ENCODE measurements around the gene GCC2. TPM values are rescaled to one million over a fixed set of nuclear protein-coding genes. Genes with fewer than 3 reads are reported as not detected.
A peak's percentile ranks its signal among the peaks of the same experiment; 100 is the strongest.

Gene GCC2
- total and polyA plus RNA-seq, 2 of the 13 experiments (the other 11 are each of a cell fraction or from before 2014, with no cell fraction given), result 17.6 to 22.5 TPM

DNA sequence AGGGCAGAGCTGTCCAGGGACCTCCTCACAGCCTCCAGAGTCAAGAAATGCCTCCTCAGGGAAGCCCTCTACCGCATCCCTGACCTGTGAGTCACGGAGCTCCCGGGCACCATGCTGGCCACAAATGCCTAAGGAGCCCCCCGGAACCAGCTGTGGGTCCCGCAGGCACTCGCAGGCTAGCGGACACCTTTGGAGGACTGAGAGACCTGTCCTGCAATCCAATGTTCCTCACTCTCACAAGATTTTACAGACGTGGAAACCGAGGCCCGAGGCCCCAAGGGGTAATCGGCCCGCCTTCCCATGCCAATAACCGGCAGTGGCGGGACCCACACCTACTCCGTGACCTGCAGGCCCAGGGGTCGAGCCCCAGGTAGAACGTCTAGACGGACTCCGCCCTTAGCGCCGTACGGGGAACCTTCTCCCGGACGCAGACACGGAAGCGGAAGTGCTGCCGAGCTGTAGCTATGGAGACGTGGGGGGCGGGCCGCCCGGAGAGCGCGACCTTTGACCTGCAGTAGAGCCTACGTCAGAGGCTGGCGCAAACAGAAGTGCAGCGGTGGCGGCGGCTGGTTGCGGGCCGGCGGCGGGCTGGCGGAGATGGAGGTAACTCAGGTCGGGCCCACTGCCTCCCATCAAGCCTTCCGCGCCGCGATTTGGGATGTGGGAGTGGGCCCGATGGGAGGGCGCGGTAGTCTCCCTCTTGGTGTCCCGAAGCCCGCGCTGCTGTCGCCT is at the start of gene GCC2 (continued):
- TF ChIP-seq, protein P1, sequence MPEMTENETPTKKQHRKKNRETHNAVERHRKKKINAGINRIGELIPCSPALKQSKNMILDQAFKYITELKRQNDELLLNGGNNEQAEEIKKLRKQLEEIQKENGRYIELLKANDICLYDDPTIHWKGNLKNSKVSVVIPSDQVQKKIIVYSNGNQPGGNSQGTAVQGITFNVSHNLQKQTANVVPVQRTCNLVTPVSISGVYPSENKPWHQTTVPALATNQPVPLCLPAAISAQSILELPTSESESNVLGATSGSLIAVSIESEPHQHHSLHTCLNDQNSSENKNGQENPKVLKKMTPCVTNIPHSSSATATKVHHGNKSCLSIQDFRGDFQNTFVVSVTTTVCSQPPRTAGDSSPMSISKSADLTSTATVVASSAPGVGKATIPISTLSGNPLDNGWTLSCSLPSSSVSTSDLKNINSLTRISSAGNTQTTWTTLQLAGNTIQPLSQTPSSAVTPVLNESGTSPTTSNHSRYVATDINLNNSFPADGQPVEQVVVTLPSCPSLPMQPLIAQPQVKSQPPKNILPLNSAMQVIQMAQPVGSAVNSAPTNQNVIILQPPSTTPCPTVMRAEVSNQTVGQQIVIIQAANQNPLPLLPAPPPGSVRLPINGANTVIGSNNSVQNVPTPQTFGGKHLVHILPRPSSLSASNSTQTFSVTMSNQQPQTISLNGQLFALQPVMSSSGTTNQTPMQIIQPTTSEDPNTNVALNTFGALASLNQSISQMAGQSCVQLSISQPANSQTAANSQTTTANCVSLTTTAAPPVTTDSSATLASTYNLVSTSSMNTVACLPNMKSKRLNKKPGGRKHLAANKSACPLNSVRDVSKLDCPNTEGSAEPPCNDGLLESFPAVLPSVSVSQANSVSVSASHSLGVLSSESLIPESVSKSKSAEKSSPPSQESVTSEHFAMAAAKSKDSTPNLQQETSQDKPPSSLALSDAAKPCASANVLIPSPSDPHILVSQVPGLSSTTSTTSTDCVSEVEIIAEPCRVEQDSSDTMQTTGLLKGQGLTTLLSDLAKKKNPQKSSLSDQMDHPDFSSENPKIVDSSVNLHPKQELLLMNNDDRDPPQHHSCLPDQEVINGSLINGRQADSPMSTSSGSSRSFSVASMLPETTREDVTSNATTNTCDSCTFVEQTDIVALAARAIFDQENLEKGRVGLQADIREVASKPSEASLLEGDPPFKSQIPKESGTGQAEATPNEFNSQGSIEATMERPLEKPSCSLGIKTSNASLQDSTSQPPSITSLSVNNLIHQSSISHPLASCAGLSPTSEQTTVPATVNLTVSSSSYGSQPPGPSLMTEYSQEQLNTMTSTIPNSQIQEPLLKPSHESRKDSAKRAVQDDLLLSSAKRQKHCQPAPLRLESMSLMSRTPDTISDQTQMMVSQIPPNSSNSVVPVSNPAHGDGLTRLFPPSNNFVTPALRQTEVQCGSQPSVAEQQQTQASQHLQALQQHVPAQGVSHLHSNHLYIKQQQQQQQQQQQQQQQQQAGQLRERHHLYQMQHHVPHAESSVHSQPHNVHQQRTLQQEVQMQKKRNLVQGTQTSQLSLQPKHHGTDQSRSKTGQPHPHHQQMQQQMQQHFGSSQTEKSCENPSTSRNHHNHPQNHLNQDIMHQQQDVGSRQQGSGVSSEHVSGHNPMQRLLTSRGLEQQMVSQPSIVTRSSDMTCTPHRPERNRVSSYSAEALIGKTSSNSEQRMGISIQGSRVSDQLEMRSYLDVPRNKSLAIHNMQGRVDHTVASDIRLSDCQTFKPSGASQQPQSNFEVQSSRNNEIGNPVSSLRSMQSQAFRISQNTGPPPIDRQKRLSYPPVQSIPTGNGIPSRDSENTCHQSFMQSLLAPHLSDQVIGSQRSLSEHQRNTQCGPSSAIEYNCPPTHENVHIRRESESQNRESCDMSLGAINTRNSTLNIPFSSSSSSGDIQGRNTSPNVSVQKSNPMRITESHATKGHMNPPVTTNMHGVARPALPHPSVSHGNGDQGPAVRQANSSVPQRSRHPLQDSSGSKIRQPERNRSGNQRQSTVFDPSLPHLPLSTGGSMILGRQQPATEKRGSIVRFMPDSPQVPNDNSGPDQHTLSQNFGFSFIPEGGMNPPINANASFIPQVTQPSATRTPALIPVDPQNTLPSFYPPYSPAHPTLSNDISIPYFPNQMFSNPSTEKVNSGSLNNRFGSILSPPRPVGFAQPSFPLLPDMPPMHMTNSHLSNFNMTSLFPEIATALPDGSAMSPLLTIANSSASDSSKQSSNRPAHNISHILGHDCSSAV (CRISPR knock-in tag; IDR thresholded peaks at IDR 0.05; ENCODE audit: borderline replicate concordance), result peak; percentile 61; the same call in 1 of the 2 replicates
- TF ChIP-seq, protein P2, sequence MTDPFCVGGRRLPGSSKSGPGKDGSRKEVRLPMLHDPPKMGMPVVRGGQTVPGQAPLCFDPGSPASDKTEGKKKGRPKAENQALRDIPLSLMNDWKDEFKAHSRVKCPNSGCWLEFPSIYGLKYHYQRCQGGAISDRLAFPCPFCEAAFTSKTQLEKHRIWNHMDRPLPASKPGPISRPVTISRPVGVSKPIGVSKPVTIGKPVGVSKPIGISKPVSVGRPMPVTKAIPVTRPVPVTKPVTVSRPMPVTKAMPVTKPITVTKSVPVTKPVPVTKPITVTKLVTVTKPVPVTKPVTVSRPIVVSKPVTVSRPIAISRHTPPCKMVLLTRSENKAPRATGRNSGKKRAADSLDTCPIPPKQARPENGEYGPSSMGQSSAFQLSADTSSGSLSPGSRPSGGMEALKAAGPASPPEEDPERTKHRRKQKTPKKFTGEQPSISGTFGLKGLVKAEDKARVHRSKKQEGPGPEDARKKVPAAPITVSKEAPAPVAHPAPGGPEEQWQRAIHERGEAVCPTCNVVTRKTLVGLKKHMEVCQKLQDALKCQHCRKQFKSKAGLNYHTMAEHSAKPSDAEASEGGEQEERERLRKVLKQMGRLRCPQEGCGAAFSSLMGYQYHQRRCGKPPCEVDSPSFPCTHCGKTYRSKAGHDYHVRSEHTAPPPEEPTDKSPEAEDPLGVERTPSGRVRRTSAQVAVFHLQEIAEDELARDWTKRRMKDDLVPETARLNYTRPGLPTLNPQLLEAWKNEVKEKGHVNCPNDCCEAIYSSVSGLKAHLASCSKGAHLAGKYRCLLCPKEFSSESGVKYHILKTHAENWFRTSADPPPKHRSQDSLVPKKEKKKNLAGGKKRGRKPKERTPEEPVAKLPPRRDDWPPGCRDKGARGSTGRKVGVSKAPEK (CRISPR knock-in tag; IDR thresholded peaks at IDR 0.05; ENCODE audit: borderline replicate concordance), result no peak
- TF ChIP-seq, protein P3, sequence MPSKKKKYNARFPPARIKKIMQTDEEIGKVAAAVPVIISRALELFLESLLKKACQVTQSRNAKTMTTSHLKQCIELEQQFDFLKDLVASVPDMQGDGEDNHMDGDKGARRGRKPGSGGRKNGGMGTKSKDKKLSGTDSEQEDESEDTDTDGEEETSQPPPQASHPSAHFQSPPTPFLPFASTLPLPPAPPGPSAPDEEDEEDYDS (CRISPR knock-in tag; IDR thresholded peaks at IDR 0.05), result peak; percentile 89
- no peak for TF ChIP-seq TCF12 (IDR thresholded peaks at IDR 0.05)
- TF ChIP-seq TCF12 (CRISPR knock-in tag; IDR thresholded peaks at IDR 0.05), result peak; percentile 88
- TF ChIP-seq, protein P4, sequence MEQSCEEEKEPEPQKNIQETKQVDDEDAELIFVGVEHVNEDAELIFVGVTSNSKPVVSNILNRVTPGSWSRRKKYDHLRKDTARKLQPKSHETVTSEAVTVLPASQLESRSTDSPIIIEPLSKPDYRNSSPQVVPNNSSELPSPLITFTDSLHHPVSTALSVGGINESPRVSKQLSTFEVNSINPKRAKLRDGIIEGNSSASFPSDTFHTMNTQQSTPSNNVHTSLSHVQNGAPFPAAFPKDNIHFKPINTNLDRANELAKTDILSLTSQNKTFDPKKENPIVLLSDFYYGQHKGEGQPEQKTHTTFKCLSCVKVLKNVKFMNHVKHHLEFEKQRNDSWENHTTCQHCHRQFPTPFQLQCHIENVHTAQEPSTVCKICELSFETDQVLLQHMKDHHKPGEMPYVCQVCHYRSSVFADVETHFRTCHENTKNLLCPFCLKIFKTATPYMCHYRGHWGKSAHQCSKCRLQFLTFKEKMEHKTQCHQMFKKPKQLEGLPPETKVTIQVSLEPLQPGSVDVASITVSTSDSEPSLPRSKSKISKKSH (CRISPR knock-in tag; IDR thresholded peaks at IDR 0.05; ENCODE audit: borderline replicate concordance), result peak; percentile 96
- TF ChIP-seq TOE1 (CRISPR knock-in tag; IDR thresholded peaks at IDR 0.05), result no peak
- 0 out of 2 replicates have a peak, but pooled peaks have one; percentile 57 for TF ChIP-seq ZNF761 (CRISPR knock-in tag; conservative IDR thresholded peaks at IDR 0.05)
- TF ChIP-seq PRMT3 (CRISPR knock-in tag; IDR thresholded peaks at IDR 0.05; ENCODE audit: borderline replicate concordance, low read depth), result no peak
- TF ChIP-seq, protein P5, sequence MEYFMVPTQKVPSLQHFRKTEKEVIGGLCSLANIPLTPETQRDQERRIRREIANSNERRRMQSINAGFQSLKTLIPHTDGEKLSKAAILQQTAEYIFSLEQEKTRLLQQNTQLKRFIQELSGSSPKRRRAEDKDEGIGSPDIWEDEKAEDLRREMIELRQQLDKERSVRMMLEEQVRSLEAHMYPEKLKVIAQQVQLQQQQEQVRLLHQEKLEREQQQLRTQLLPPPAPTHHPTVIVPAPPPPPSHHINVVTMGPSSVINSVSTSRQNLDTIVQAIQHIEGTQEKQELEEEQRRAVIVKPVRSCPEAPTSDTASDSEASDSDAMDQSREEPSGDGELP (IDR thresholded peaks at IDR 0.05; ENCODE audit: borderline replicate concordance, low read depth), result peak; percentile 64
- peak; percentile 94 for TF ChIP-seq ZEB1 (IDR thresholded peaks at IDR 0.05; ENCODE audit: insufficient replicate concordance, low read depth)
- peak; percentile 90; the same call in 2 of the 3 replicates for TF ChIP-seq MXI1 (IDR thresholded peaks at IDR 0.05; ENCODE audit: borderline replicate concordance, low read depth, low read length)
- TF ChIP-seq RFX1 (IDR thresholded peaks at IDR 0.05), result peak; percentile 96
- TF ChIP-seq NR2F2 (IDR thresholded peaks at IDR 0.05; ENCODE audit: borderline replicate concordance, low read depth), result peak; percentile 89
